NCI-H187 treated with DMSO at 0.1 percent for 48 hours (cell line): Measurements from ENCODE around the gene SLC19A3.
"Not testable (repeated sequence)": the region's sequence is repeated elsewhere in the genome, so short reads cannot be mapped to it uniquely, and the experiment has no call there.

Source experiments
- DNase-seq: peaks from one replicate; lab custom pipeline; 2025; lab: John Stamatoyannopoulos, UW

SLC19A3 gene

DNA sequence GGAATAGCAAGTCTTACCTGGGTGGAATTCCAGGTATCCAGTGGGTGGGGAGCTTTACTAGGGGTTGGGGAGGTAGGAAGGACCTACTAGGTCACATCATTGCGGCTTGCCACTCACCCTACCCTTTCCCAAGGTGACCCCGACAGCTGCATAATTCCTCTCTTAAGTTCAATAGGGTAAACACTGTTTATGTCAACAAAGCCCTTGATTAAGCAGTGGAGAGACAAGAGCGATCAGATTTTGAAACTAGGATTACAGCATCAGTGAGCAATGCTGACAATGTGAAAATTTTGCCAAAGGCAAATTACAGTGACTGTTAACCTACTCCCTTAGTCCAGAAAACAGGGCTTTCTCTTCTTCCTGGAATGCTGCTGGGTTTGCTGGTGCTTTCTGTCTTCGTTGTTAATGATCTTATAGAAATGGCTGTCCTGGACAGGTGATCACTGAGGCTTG is 14.5 kb downstream of the SLC19A3 start:
- DNase-seq, result no peak

- no peak for DNase-seq
Measured at GRCh38 chr2:227701556-227701955, 16.3 kb downstream of the SLC19A3 start.

DNA sequence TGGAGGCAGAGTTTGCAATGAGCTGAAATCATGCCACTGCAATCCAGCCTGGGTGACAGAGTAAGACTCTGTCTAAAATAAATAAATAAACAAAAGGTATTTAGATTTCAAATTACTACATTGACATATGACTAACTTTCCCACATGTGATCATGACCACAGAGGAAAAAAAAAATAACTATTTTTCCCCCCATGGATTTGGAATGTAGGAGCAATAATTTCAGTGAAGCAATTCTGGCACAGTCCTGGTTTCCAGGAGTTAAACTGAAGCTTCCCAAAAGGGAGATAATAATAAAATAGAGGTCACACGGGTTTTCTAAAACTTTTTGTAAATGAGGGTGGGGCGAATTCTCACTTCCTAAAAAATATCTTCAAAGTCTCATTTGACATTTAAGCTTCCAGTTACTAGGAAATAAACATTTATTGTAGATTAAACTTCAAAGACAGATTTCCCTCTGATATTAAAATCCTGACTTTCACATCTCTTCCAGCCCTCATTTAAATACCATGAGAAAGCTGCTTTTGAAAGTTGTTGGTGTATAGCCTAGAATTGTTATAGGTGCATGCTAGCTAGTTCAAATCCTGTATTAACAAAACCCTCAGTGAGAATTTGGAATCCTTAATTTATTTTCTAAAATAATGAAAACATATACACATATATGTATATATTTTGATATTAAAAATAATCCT is 20.7 kb downstream of the SLC19A3 start:
- no peak for DNase-seq

DNA sequence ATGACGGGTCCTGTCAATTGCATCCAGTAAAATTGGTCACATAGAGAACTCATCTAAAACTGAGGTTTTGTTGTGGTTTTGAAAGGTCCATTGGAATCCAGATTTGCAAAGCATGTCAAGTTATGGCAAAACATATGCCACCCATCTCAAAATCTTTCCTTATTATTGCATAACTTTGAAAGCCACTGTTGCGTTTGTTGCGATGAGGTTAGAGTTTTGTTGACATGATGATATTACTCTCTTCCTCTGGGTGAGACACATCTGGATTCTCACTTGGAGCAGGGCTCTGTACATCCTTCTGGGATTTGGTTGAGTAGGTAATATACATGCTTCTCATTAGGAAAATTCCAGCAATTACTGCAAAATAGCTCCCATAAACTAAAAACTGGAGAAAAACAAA is 30.6 kb downstream of the SLC19A3 start:
- no peak for DNase-seq

- DNase-seq, result no peak
Measured at GRCh38 chr2:227684258-227684657, 33.6 kb downstream of the SLC19A3 start.

DNA sequence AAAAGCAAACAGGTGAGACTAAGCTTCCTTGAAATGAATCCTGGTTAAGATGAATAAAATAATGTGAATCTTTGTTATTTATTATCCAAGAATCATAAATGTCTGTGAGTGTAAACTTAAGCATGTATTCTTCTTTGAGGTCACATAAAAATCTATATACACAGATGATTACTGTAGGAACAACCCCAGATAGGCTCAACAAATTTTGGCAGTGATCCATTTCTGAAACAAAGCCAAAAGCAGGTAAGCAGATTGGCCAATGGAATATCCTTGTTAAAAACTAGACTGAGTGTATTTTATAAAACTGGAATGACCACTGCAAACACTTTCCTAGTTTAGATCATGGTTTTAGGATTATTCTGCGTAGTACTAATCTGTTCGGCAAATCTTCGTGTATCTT is 39.9 kb downstream of the SLC19A3 start:
- DNase-seq, result no peak

DNA sequence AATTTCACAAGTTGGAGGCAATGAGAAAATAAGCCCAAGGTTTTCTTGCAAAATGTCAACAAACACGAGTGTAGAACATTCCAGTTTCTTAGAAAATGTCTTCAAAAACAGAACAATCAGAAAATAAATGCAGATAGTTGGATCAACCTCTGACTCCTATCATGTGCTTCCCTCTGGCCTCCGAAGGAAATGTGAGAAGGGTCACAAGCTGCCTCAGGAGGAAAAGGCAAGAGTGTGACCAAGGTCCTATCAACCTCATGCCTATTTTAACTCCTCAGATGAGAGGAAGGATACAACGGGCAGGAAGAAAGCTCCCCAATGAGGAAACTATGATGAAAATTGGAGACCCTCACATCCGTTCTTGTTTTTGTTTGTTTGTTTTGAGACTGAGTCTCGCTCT is 43.3 kb downstream of the SLC19A3 start:
- DNase-seq, result no peak

GRCh38 chr2:227673620-227674019 is 44.2 kb downstream of the SLC19A3 start:
- DNase-seq, result not testable (repeated sequence)

GRCh38 chr2:227671170-227671905 is 46.5 kb downstream of the SLC19A3 start:
- DNase-seq, result no peak

- DNase-seq, result not testable (repeated sequence)
Measured at GRCh38 chr2:227666631-227667170, 51.1 kb downstream of the SLC19A3 start, which contains the start of gene SCYGR5. SCYGR5 (plus strand) TSS chr2:227666804; CDS start chr2:227666804, 0 bp downstream.

GRCh38 chr2:227665189-227665940 is 52.5 kb downstream of the SLC19A3 start:
- DNase-seq, result no peak

GRCh38 chr2:227661827-227662226 is 56.0 kb downstream of the SLC19A3 start:
- no peak for DNase-seq

DNA sequence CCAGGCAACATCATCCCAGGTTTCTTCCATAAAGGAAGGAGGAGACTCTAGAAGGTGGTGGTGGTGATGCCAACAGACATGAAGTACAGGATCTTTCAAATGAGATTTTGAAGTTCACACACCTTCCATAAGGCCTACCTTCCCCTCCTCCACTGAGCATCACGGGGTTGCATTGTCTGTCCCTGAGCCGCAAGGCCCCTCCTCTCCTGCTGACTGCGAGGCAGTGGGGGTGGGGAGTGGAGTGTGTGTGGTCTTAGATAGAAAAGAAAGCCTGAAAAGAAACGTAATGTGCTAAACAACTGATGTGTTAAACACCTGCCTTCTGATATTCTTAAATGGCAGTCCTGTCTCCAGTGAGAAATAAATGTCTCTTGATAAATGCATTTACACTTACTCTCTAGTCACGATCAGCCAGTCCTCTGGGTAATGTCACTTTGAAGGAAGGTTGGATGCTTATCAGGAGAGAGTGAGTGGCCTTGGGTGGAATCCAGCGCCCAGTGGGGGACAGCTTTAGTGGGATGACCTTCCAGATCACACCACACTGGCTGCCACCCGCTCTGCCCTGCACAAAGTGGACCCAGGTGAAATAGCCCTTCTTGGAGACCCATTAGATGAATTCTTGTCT is 56.7 kb downstream of the SLC19A3 start:
- no peak for DNase-seq

GRCh38 chr2:227657199-227657845 is 60.5 kb downstream of the SLC19A3 start:
- no peak for DNase-seq

DNA sequence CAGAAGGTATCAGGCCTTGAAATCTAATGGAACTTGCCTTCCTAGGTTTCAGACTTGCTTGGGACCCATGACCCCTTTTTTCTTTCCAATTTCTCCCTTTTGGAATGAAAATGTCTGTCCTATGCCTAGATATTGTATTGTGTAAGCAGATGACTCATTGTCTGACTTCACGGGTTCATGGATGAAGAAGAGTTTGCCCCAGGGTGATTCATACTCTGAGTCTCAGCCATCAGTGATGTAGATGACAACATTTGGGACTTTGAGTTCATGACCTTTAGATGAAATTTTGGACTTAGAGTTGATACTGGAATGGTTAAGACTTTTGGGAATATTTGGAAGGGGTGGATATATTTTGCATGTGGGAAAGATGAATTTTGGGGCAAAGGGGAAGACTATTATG is 62.4 kb downstream of the SLC19A3 start:
- no peak for DNase-seq

DNA sequence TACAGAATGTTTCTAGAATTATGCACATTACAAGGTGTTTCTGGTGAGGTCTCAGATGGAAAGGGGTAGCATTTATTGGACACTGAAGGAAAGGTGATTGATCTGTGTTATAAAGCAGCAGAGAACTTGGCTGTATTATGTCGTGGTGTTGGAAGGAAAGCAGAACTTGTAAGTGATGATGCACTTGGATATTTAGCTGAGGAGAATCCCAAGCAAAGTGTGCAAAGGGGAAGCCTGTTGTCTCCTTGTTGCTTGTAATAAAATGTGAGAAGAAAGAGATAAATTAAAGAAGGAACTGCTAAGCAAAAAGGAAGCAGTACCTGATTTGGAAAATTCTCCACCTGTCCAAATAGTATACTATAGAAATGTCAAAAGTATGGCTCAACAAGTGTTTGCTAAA is 63.4 kb downstream of the SLC19A3 start:
- DNase-seq, result no peak

DNA sequence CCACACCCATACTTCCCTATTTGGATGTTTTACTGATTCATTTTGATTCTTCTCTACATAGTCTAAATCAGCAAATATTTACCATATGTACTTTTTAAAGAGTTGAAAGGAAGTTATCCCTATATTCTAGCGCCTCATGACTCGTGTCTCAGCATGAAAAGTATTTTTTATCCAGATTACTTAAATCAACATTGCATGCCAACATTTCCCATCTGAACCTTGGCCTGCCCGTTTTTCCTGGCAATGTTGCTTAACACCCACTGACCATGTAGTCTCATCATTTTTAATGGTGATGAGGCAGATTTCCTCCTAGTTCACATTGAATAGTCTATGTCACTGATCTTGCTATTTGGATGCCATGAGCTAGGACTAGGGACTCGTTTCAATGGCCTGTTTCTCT is 64.4 kb downstream of the SLC19A3 start:
- no peak for DNase-seq

- no peak for DNase-seq
Measured at GRCh38 chr2:227643990-227644551, 73.8 kb downstream of the SLC19A3 start.

GRCh38 chr2:227642656-227643055 is 75.2 kb downstream of the SLC19A3 start:
- DNase-seq, result no peak

GRCh38 chr2:227634201-227634600 is 83.6 kb downstream of the SLC19A3 start:
- no peak for DNase-seq
